Measurements from ENCODE around the gene HCFC2.

DNA sequence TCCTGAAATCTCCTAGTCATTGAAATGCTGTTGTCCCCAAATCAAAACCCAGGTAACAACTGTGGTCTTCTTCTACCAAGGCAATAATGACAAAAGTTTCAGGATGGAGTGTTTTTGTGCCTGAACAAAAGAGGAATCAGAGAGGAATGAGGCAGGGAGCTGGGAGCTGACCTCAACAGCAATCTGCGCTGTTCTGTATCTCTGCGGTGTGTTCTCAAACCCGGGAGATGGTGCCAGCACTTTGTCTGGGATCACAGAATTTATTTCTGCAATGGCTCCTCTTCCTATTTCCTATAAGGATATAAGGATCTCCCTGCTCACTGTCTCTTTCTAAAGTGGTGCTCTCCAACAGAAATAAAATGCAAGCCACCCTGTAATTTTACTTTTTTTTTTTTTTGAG, 13.9 kb upstream of the HCFC2 start:
- no peak for TF ChIP-seq CTCF (IDR thresholded peaks at IDR 0.05)
- TF ChIP-seq POLR2A (IDR thresholded peaks at IDR 0.05) = no peak
